Activated T-cell treated with anti-CD3 and anti-CD28 coated beads, Interleukin-2, amount 50 U/mL, for 4 hours (primary cell): ENCODE measurements around the gene ALOXE3. TPM values are rescaled to one million over a fixed set of nuclear protein-coding genes. Genes with fewer than 3 reads are reported as not detected.

Experiments used
- ATAC-seq, 2 donors: fragments of 200-7000 bp; cut with Tn5 transposase; one replicate each; pipeline ENCODE4 v1.10.0; 2021
- DNase-seq: peaks from one replicate; pipeline ENCODE4 v3.0.0-alpha.2; 2020
- H3K27me3 Mint-ChIP-seq: one replicate; pipeline ENCODE4 v1.8.0; 2021; ENCODE audit warnings: low read depth, mixed read lengths
- H3K36me3 Mint-ChIP-seq: one replicate; pipeline ENCODE4 v1.8.0; 2022; ENCODE audit warnings: mixed read lengths; ENCODE audit not compliant: insufficient read depth
- H3K4me1 Mint-ChIP-seq: one replicate; pipeline ENCODE4 v1.8.0; 2021; ENCODE audit warnings: low read depth, mixed read lengths
- H3K4me3 Mint-ChIP-seq: one replicate; pipeline ENCODE4 v1.8.0; 2021; ENCODE audit warnings: mild to moderate bottlenecking, moderate library complexity, mixed read lengths
- H3K9me3 Mint-ChIP-seq: one replicate; pipeline ENCODE4 v1.8.0; 2021; ENCODE audit warnings: mixed read lengths
- total RNA-seq, 3 donors: library from RNA; stranded (reverse); gene quantifications; one replicate each; pipeline ENCODE4 v1.2.1, GENCODE V29; 2021

Gene ALOXE3
- total RNA-seq, 3 donors from 2014 or later, result not detected

GRCh38 chr17:8123695-8124349, 5.5 kb upstream of the ALOXE3 start, which contains the start of gene HES7:
TSS of gene HES7 (minus strand) at chr17:8124106. CDS start at chr17:8124084, 22 bp downstream.
- Mint-ChIP-seq H3K27me3 (peaks cover 37% of the 10 kb centered on the region), H3K4me3 (peak within 1 kb of the TSS; percentile 87), H3K9me3 (no peaks in the 10 kb centered on the region), H3K36me3 (no peaks in the 10 kb centered on the region), H3K4me1 (peaks cover 62% of the 10 kb centered on the region)
- DNase-seq (no peak), ATAC-seq (no peak)

DNA sequence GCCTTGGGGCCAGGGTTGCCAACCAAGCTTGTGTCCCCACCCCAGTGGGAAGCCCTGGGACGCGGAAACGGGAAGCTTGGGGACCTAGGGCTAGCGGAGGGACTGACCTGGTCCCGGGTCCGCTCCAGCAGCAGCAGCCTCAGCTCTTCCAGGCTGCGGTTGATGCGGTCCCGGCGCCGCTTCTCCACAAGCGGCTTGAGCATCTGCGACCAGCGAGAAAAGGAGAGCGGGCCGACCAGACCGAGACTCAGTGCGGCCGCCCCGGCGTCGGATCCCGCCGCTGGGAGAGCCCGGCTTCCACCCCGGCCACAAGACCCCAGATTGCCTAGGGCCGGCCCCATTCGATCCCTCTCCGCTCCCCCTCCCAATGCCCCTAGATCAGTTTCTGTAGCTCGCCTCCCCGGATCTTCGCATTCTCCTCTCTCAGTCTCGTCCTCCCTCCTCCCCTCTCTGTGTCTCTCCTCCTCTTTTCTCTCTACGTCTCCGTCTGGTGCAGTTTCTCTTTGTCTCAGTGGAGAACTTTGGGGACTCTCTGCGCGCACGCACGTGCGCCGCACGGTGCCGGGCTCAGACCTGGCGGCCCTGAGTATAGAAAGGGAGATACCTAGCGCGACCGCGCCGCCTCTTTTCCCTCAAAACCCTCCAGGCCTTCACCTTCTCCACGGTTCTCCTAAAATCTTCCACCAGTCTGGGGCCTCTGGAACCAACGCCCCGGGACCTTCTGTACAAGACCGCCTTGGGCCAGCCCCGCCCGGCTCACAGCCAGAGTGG, 4.8 kb upstream of the ALOXE3 start:
- H3K27me3 Mint-ChIP-seq, result peaks cover 38% of the 10 kb centered on the region

DNA sequence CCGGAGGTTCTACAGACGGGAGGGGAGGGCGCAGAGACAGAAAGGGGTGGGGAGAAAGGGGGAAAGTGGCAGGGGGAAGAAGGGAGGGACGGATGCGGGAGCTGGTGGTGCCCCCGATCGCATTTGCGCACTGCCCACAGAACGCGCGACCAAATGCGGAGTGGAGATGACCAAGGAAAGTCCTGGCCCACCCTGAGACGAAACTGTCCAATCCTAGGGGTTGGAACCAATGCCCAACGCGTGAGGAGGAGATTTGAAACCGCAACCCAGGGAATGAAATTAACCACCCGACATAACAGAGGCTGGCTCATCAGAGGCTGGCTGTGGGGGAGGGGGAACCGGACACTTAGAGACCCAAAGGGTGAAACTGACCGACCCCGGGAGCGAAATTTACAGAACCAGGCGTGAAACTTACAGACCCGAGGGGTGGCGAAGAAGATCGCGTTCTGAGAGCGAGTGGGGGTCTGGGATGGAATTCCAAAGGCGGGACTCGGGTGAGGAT, 4.2 kb upstream of the ALOXE3 start:
- H3K36me3 Mint-ChIP-seq, result no peaks in the 10 kb centered on the region
- no peak for ATAC-seq
- H3K4me1 Mint-ChIP-seq, result peaks cover 76% of the 10 kb centered on the region
- H3K27me3 Mint-ChIP-seq, result peaks cover 41% of the 10 kb centered on the region
- no peak for DNase-seq
- no peaks in the 10 kb centered on the region for H3K9me3 Mint-ChIP-seq
- peak overlapping the region; percentile 87 for H3K4me3 Mint-ChIP-seq

More for the DNA sequence above, 4.8 kb upstream of the ALOXE3 start:
- peaks cover 69% of the 10 kb centered on the region for H3K4me1 Mint-ChIP-seq
- no peaks in the 10 kb centered on the region for H3K9me3 Mint-ChIP-seq
- ATAC-seq (peak; percentile 11 to 23), DNase-seq (peak; percentile 42)
- H3K4me3 Mint-ChIP-seq, result peak overlapping the region; percentile 87
- no peaks in the 10 kb centered on the region for H3K36me3 Mint-ChIP-seq

DNA sequence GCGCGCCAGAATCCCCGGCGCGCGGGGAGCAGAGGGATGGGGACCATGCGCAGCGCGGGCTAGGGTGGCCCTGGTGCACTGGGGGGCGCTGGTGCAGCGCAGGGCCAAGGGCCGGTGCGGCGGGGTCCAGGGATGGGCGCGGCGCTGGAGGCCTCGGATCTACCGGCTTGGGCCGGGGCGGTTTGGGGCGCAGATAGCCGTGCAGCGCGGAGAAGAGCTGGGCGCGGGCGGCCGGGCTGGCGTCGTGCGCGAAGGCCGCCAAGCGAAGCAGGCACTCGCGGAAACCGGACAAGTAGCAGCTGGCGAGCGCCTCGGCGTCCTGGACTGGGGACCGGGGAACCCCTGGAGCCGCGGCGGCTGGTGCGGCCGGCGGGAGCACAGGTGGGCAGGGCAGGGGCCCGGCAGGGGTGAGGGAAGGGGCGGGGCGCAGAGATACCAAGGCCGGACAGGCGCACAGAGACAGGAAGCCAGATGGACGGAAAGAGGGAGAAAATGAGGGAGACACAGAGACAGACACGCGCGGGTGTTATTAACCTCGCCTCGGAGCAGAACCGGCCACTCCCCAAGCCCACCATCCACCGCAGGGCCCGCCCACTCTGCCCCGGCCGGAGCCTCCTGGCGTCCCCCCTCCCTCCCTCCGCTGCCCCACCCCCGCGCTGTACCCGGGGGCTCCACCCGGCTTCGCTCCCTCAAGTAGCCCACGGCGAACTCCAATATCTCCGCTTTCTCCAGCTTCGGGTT, 3.5 kb upstream of the ALOXE3 start:
- peak; percentile 6 to 7 for ATAC-seq
- Mint-ChIP-seq H3K4me1 (peaks cover 71% of the 10 kb centered on the region), H3K36me3 (no peaks in the 10 kb centered on the region), H3K27me3 (peaks cover 40% of the 10 kb centered on the region), H3K9me3 (no peaks in the 10 kb centered on the region), H3K4me3 (peak overlapping the region; percentile 87)
- peak; percentile 41 for DNase-seq

DNA sequence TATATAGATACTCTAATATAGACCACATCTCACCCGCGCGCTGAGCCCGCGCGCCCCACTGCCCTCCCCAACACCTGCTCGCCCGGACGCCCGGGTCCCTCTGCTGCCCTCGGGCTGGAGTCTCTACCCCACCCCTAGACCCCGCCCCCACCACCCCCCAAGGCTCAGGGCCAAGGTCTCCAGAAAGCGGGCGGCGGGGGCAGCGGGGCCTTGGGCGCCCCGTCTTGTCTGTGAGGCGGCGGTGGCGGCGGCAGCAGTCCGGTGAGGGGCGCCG, 3.0 kb upstream of the ALOXE3 start:
- Mint-ChIP-seq H3K9me3 (no peaks in the 10 kb centered on the region), H3K4me3 (peak overlapping the region; percentile 85), H3K36me3 (no peaks in the 10 kb centered on the region), H3K4me1 (peaks cover 71% of the 10 kb centered on the region), H3K27me3 (peaks cover 45% of the 10 kb centered on the region)
- DNase-seq, result no peak
- ATAC-seq, result no peak

- ATAC-seq (peak; percentile 10 to 11), DNase-seq (peak; percentile 72)
- peaks cover 51% of the 10 kb centered on the region for H3K27me3 Mint-ChIP-seq
- no peaks in the 10 kb centered on the region for H3K9me3 Mint-ChIP-seq
- peaks cover 67% of the 10 kb centered on the region for H3K4me1 Mint-ChIP-seq
- H3K36me3 Mint-ChIP-seq, result no peaks in the 10 kb centered on the region
- H3K4me3 Mint-ChIP-seq, result peak overlapping the region; percentile 85
These were observed 2.4 kb upstream of the ALOXE3 start for GRCh38 chr17:8120520-8121406.

GRCh38 chr17:8119581-8120519, 1.5 kb upstream of the ALOXE3 start:
- Mint-ChIP-seq H3K4me1 (peaks cover 59% of the 10 kb centered on the region), H3K36me3 (no peaks in the 10 kb centered on the region), H3K4me3 (peak overlapping the region; percentile 85), H3K27me3 (peaks cover 54% of the 10 kb centered on the region), H3K9me3 (no peaks in the 10 kb centered on the region)
- peak; percentile 80 for DNase-seq
- ATAC-seq, result peak; percentile 25

GRCh38 chr17:8118769-8119580, 661 bp upstream of the ALOXE3 start:
- H3K27me3 Mint-ChIP-seq, result peaks cover 52% of the 10 kb centered on the region

GRCh38 chr17:8117367-8117979, 841 bp downstream of the ALOXE3 start:
- Mint-ChIP-seq H3K9me3 (no peaks in the 10 kb centered on the region), H3K27me3 (peaks cover 55% of the 10 kb centered on the region), H3K36me3 (no peaks in the 10 kb centered on the region), H3K4me3 (peak overlapping the region; percentile 92), H3K4me1 (peaks cover 39% of the 10 kb centered on the region)
- DNase-seq, result no peak
- no peak for ATAC-seq

More at GRCh38 chr17:8118769-8119580, 661 bp upstream of the ALOXE3 start:
- H3K4me3 Mint-ChIP-seq, result peak overlapping the region; percentile 92
- H3K36me3 Mint-ChIP-seq, result no peaks in the 10 kb centered on the region
- ATAC-seq (peak; percentile 70 to 73), DNase-seq (peak; percentile 83)
- H3K4me1 Mint-ChIP-seq, result peaks cover 50% of the 10 kb centered on the region
- H3K9me3 Mint-ChIP-seq, result no peaks in the 10 kb centered on the region

DNA sequence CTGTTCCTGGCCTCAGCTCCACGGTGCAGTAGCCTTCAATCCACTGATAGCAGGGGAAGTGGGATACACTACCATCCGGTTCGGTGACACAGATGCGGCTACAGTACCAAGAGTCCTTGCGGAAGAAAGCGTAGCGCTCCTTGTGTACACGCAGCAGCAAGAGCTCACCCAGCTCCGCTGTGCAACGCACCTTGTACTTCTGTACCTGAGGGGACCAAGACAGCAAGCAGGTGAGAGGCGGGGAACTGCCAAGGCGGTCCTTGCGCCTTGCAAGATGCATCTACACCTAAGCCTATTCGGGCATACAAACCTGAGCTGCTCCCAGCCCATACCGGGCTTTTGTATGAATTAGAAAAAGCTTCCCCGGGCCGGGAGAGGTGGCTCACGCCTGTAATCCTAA, 1.5 kb downstream of the ALOXE3 start:
- DNase-seq (no peak), ATAC-seq (no peak)
- peak overlapping the region; percentile 30 for H3K4me3 Mint-ChIP-seq
- H3K36me3 Mint-ChIP-seq, result no peaks in the 10 kb centered on the region
- H3K27me3 Mint-ChIP-seq, result peaks cover 56% of the 10 kb centered on the region
- no peaks in the 10 kb centered on the region for H3K9me3 Mint-ChIP-seq
- peaks cover 37% of the 10 kb centered on the region for H3K4me1 Mint-ChIP-seq

GRCh38 chr17:8110907-8111306, 7.4 kb downstream of the ALOXE3 start:
- Mint-ChIP-seq H3K4me1 (no peaks in the 10 kb centered on the region), H3K27me3 (peaks cover 37% of the 10 kb centered on the region), H3K4me3 (peak overlapping the region; percentile 55), H3K9me3 (no peaks in the 10 kb centered on the region), H3K36me3 (no peaks in the 10 kb centered on the region)
- ATAC-seq (no peak), DNase-seq (no peak)

- no peak for DNase-seq
- Mint-ChIP-seq H3K36me3 (no peaks in the 10 kb centered on the region), H3K4me1 (no peaks in the 10 kb centered on the region), H3K4me3 (no peak overlapping the region), H3K27me3 (peaks cover 33% of the 10 kb centered on the region), H3K9me3 (no peaks in the 10 kb centered on the region)
- no peak for ATAC-seq
These were observed 7.9 kb downstream of the ALOXE3 start for GRCh38 chr17:8110456-8110804.
